ENCODE data around the gene CHODL. TPM values are rescaled to one million over a fixed set of nuclear protein-coding genes. Genes with fewer than 3 reads are reported as not detected.

The CHODL gene
- total RNA-seq, 1 donor: not detected

DNA sequence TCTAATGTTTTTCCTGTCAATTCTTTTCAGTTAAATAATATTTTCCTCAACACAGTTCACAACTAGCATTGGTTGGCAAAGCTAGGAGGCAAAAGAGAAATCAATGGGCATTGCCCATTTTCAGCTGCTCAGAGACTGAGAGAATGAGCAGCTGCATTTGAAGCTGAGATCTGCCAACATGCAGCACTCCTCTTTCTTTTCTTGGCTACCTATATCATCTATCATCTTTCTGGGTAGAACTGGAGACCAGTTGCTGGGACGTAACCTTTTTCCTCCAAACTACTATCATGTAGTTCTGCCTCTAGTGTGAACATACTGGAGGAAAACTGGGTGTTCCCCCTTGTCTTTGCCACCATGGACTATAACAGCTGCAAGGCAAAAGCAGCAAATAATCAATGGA is 22.9 kb downstream of the CHODL start:
- no peak for TF ChIP-seq CTCF (IDR thresholded peaks at IDR 0.05; ENCODE audit: extremely low read depth, low read depth, low read length)
- Histone ChIP-seq H3K79me2 (ENCODE audit: insufficient read depth, low read length) (no peaks in the 10 kb centered on the region), H4K20me1 (ENCODE audit: insufficient read depth, low read length) (no peaks in the 10 kb centered on the region), H3K27me3 (ENCODE audit: insufficient read depth, low read length) (no peaks in the 10 kb centered on the region), H3K4me2 (ENCODE audit: insufficient read depth, low read length) (no peak overlapping the region), H3K4me3 (ENCODE audit: insufficient read depth, low read length) (no peak overlapping the region), H3K36me3 (ENCODE audit: insufficient read depth, low read length) (no peaks in the 10 kb centered on the region), H3K9me3 (ENCODE audit: low read depth, low read length) (no peaks in the 10 kb centered on the region), H3K4me1 (ENCODE audit: insufficient read depth, low read length) (no peaks in the 10 kb centered on the region), H3K27ac (ENCODE audit: low read depth, low read length) (no peak overlapping the region), H2AFZ (ENCODE audit: low read length) (no peak overlapping the region)
- no peak for DNase-seq (ENCODE audit: insufficient read length, low spot score, missing footprints)

GRCh38 chr21:18268906-18269305 is 24.3 kb downstream of the CHODL start:
- Histone ChIP-seq H3K9me3 (ENCODE audit: low read depth, low read length) (no peaks in the 10 kb centered on the region), H3K36me3 (ENCODE audit: insufficient read depth, low read length) (no peaks in the 10 kb centered on the region), H3K4me1 (ENCODE audit: insufficient read depth, low read length) (no peaks in the 10 kb centered on the region), H3K4me3 (ENCODE audit: insufficient read depth, low read length) (no peak overlapping the region), H4K20me1 (ENCODE audit: insufficient read depth, low read length) (no peaks in the 10 kb centered on the region), H3K4me2 (ENCODE audit: insufficient read depth, low read length) (no peak overlapping the region), H3K27ac (ENCODE audit: low read depth, low read length) (no peak overlapping the region), H2AFZ (ENCODE audit: low read length) (no peak overlapping the region), H3K27me3 (ENCODE audit: insufficient read depth, low read length) (no peaks in the 10 kb centered on the region), H3K79me2 (ENCODE audit: insufficient read depth, low read length) (no peaks in the 10 kb centered on the region)
- no peak for DNase-seq (ENCODE audit: insufficient read length, low spot score, missing footprints)
- no peak for TF ChIP-seq CTCF (IDR thresholded peaks at IDR 0.05; ENCODE audit: extremely low read depth, low read depth, low read length)

DNA sequence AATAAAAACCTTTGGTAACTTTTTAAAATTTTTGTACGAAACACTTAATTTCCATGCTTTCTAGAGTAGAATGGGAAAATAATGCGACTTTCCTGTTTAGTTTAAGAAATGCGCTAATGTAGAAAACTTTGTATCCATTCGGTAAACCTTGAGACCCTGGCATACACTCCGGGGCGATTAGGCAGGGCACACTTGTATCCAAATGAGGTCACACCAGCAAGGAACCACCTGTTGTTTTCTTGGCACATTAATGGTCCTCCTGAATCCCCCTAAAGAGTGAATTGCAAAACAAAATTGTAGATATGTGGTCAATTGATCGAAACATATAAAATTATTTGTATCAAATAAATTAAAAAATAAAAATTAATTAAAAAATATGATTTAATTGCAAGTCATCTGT is 25.2 kb downstream of the CHODL start:
- DNase-seq (ENCODE audit: insufficient read length, low spot score, missing footprints): no peak
- no peak overlapping the region for H2AFZ ChIP-seq (ENCODE audit: low read length)
- no peaks in the 10 kb centered on the region for H3K36me3 ChIP-seq (ENCODE audit: insufficient read depth, low read length)
- TF ChIP-seq CTCF (IDR thresholded peaks at IDR 0.05; ENCODE audit: extremely low read depth, low read depth, low read length): no peak
- H3K27me3 ChIP-seq (ENCODE audit: insufficient read depth, low read length): no peaks in the 10 kb centered on the region
- H3K4me3 ChIP-seq (ENCODE audit: insufficient read depth, low read length): no peak overlapping the region
- no peaks in the 10 kb centered on the region for H3K4me1 ChIP-seq (ENCODE audit: insufficient read depth, low read length)
- no peak overlapping the region for H3K4me2 ChIP-seq (ENCODE audit: insufficient read depth, low read length)
- H4K20me1 ChIP-seq (ENCODE audit: insufficient read depth, low read length): no peaks in the 10 kb centered on the region
- no peak overlapping the region for H3K27ac ChIP-seq (ENCODE audit: low read depth, low read length)
- no peaks in the 10 kb centered on the region for H3K79me2 ChIP-seq (ENCODE audit: insufficient read depth, low read length)
- no peaks in the 10 kb centered on the region for H3K9me3 ChIP-seq (ENCODE audit: low read depth, low read length)

DNA sequence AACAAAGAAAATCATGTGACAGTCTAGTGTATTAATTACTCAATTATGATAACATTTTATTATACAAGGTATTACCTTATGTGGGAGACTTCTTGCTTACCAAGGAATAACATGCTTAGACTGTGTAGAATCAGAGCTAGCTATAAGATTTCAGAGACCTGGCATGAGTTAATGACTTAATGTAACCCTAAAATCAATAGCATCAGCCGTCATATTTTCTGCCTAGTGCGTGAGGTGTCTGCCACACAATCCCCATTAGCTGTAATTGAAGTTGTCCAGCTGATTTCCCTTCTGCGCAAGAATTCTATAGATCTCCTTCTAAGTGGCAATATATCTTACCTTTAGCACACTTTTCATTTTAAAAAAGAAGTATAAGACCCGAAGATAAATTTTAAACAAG is 28.8 kb downstream of the CHODL start:
- H3K4me3 ChIP-seq (ENCODE audit: insufficient read depth, low read length): no peak overlapping the region
- no peak overlapping the region for H2AFZ ChIP-seq (ENCODE audit: low read length)
- no peaks in the 10 kb centered on the region for H3K27me3 ChIP-seq (ENCODE audit: insufficient read depth, low read length)
- DNase-seq (ENCODE audit: insufficient read length, low spot score, missing footprints): no peak
- no peaks in the 10 kb centered on the region for H4K20me1 ChIP-seq (ENCODE audit: insufficient read depth, low read length)
- no peaks in the 10 kb centered on the region for H3K36me3 ChIP-seq (ENCODE audit: insufficient read depth, low read length)
- H3K9me3 ChIP-seq (ENCODE audit: low read depth, low read length): peaks cover 2% of the 10 kb centered on the region
- no peaks in the 10 kb centered on the region for H3K4me1 ChIP-seq (ENCODE audit: insufficient read depth, low read length)
- H3K4me2 ChIP-seq (ENCODE audit: insufficient read depth, low read length): no peak overlapping the region
- no peak overlapping the region for H3K27ac ChIP-seq (ENCODE audit: low read depth, low read length)
- no peaks in the 10 kb centered on the region for H3K79me2 ChIP-seq (ENCODE audit: insufficient read depth, low read length)
- TF ChIP-seq CTCF (IDR thresholded peaks at IDR 0.05; ENCODE audit: extremely low read depth, low read depth, low read length): no peak
